Fibroblast of lung (primary cell): ENCODE results near the gene ETFB. TPM values are rescaled to one million over a fixed set of nuclear protein-coding genes. Genes with fewer than 3 reads are reported as not detected.

Experiments used
- DNase-seq, 2 donors: peaks; one replicate each; pipeline versions ENCODE4 v3.0.0 to v3.0.0-alpha.2; 2010; ENCODE audit warnings: low read depth in 2 of 2
- H2AFZ ChIP-seq: 2 replicates; pipeline ENCODE4 v1.5.1; 2012; ENCODE audit warnings: low read length, control low read depth, inconsistent platforms
- H3K27ac ChIP-seq: 2 replicates; pipeline ENCODE4 v1.5.1; 2011; ENCODE audit warnings: low read length, control low read depth; ENCODE audit not compliant: insufficient read depth
- H3K27me3 ChIP-seq: 2 replicates; pipeline ENCODE4 v1.5.1; 2011; ENCODE audit warnings: mild to moderate bottlenecking, low read length; ENCODE audit not compliant: control insufficient read depth, insufficient read depth
- H3K36me3 ChIP-seq: 2 replicates; pipeline ENCODE4 v1.5.1; 2011; ENCODE audit warnings: low read length; ENCODE audit not compliant: control insufficient read depth, insufficient read depth
- H3K4me1 ChIP-seq: 2 replicates; pipeline ENCODE4 v1.5.1; 2011; ENCODE audit warnings: low read length; ENCODE audit not compliant: control insufficient read depth, insufficient read depth; ENCODE audit errors: extremely low read depth
- H3K4me2 ChIP-seq: 2 replicates; pipeline ENCODE4 v1.5.1; 2011; ENCODE audit warnings: low read length, control low read depth; ENCODE audit not compliant: insufficient read depth; ENCODE audit errors: extremely low read depth
- H3K4me3 ChIP-seq, 4 experiments: fragments of 200-600 bp in 1 of 4; sonication (generic) in 1 of 4; replicated peaks in 1 of 4; 2 replicates each; pipeline ENCODE4 v1.5.1; 2011 to 2016; ENCODE audit warnings: low read length in 4 of 4, low read depth in 3 of 4, mild to moderate bottlenecking in 3 of 4, control low read depth in 2 of 4, inconsistent platforms in 1 of 4, mixed read lengths in 1 of 4; ENCODE audit not compliant: insufficient read depth in 1 of 4; ENCODE audit errors: control extremely low read depth in 1 of 4
- H3K79me2 ChIP-seq: 2 replicates; pipeline ENCODE4 v1.5.1; 2012; ENCODE audit warnings: mild to moderate bottlenecking, low read length, inconsistent platforms; ENCODE audit not compliant: control insufficient read depth, insufficient read depth
- H3K9ac ChIP-seq: 2 replicates; pipeline ENCODE4 v1.5.1; 2011; ENCODE audit warnings: mild to moderate bottlenecking, low read length, control low read depth; ENCODE audit not compliant: insufficient read depth
- H3K9me3 ChIP-seq: 2 replicates; pipeline ENCODE4 v1.5.1; 2012; ENCODE audit warnings: low read depth, low read length; ENCODE audit not compliant: control insufficient read depth, insufficient read depth
- H4K20me1 ChIP-seq: 2 replicates; pipeline ENCODE4 v1.5.1; 2011; ENCODE audit warnings: low read length; ENCODE audit not compliant: control insufficient read depth, insufficient read depth; ENCODE audit errors: extremely low read depth
- EZH2 ChIP-seq: IDR thresholded peaks from 2 replicates; pipeline ENCODE4 v1.5.1; 2012; ENCODE audit warnings: low read length, control low read depth, mild to moderate bottlenecking; ENCODE audit errors: missing control alignments
- polyA plus RNA-seq, 2 donors: library from polyadenylated mRNA; depleted of rRNA in 1 of 2; stranded (reverse) in 1 of 2; unstranded in 1 of 2; fragments of >200 nt; gene quantifications; 2 replicates each; pipeline ENCODE4 v1.2.1, GENCODE V29; 2011 to 2012; ENCODE audit warnings: missing spikeins in 1 of 2
- total RNA-seq: library from RNA; depleted of rRNA; stranded (reverse); fragments of >200 nt; gene quantifications from 2 replicates; pipeline ENCODE4 v1.2.1, GENCODE V29; 2014
- TF ChIP-seq, protein P1 (sequence below), 2 donors: IDR thresholded peaks in 1 of 2; conservative IDR thresholded peaks in 1 of 2; 1 replicate in 1 of 2; 2 replicates in 1 of 2; pipeline ENCODE4 v1.5.1; 2011 to 2012; ENCODE audit warnings: low read length in 2 of 2, control low read depth in 1 of 2, inconsistent platforms in 1 of 2, low read depth in 1 of 2, mild to moderate bottlenecking in 1 of 2

Gene ETFB
- total and polyA plus RNA-seq, 2 donors (not counting 1 experiment from before 2014, with no cell fraction given), result 84.4 to 123 TPM

DNA sequence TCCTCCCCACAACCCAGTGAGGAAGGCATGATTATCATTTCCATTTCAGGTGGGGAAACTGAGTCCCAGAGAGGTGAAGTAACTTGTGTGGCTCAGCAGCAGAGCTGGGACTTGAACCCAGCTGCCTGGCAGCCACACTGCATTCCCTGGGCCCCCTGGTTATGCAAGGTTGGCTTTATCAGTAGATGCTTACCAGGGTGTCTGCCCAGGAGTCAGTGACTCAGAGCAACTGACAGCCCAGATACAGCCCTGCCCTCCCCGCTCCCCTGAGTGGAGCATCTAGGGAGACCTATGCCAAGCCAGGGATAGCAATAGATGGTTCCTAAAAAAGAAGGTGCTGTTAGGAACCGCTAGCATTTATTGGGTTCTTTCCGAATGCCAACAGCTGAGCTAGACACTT lies 48.8 kb downstream of the ETFB start:
- Histone ChIP-seq H3K9me3 (no peaks in the 10 kb centered on the region), H3K36me3 (no peaks in the 10 kb centered on the region), H3K9ac (no peak overlapping the region), H2AFZ (no peak overlapping the region), H3K4me3 (no peak overlapping the region), H3K79me2 (no peaks in the 10 kb centered on the region), H3K4me2 (no peak overlapping the region), H3K4me1 (no peaks in the 10 kb centered on the region), H3K27me3 (no peaks in the 10 kb centered on the region), H3K27ac (no peak overlapping the region), H4K20me1 (no peaks in the 10 kb centered on the region)
- TF ChIP-seq, protein P1, sequence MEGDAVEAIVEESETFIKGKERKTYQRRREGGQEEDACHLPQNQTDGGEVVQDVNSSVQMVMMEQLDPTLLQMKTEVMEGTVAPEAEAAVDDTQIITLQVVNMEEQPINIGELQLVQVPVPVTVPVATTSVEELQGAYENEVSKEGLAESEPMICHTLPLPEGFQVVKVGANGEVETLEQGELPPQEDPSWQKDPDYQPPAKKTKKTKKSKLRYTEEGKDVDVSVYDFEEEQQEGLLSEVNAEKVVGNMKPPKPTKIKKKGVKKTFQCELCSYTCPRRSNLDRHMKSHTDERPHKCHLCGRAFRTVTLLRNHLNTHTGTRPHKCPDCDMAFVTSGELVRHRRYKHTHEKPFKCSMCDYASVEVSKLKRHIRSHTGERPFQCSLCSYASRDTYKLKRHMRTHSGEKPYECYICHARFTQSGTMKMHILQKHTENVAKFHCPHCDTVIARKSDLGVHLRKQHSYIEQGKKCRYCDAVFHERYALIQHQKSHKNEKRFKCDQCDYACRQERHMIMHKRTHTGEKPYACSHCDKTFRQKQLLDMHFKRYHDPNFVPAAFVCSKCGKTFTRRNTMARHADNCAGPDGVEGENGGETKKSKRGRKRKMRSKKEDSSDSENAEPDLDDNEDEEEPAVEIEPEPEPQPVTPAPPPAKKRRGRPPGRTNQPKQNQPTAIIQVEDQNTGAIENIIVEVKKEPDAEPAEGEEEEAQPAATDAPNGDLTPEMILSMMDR (conservative IDR thresholded peaks at IDR 0.05 in 1 of 2, IDR thresholded peaks at IDR 0.05 in 1 of 2; ENCODE audit: low read depth in 1 of 2, low read length in 2 of 2), result no peak
- no peak for TF ChIP-seq EZH2
- no peak for DNase-seq

DNA sequence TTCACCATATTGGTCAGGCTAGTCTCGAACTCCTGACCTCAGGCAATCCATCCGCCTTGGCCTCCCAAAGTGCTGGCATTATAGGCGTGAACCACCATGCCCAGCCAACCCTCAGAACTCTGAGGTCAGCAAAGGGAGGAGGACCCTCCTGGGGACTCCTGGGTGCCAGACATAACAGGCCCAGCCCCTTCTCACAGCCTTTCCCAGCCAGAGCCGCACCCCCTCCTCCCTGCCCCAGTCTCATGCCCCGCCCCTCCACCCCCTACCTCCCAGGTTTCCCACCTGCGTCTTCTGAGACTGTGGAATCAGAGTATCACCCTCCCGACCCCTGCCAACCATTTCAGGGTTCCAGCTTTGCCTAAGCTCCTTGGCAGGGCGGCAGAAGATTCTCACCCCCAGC lies 49.5 kb downstream of the ETFB start:
- H3K9ac ChIP-seq, result no peak overlapping the region
- H2AFZ ChIP-seq, result no peak overlapping the region
- no peak overlapping the region for H3K4me3 ChIP-seq
- H3K79me2 ChIP-seq, result no peaks in the 10 kb centered on the region
- no peak overlapping the region for H3K27ac ChIP-seq
- no peak for DNase-seq
- no peaks in the 10 kb centered on the region for H3K4me1 ChIP-seq
- H3K36me3 ChIP-seq, result no peaks in the 10 kb centered on the region
- H4K20me1 ChIP-seq, result no peaks in the 10 kb centered on the region
- H3K9me3 ChIP-seq, result no peaks in the 10 kb centered on the region
- H3K4me2 ChIP-seq, result no peak overlapping the region
- TF ChIP-seq, protein P1 (conservative IDR thresholded peaks at IDR 0.05 in 1 of 2, IDR thresholded peaks at IDR 0.05 in 1 of 2; ENCODE audit: low read depth in 1 of 2, low read length in 2 of 2), result no peak
- TF ChIP-seq EZH2, result no peak
- H3K27me3 ChIP-seq, result no peaks in the 10 kb centered on the region

DNA sequence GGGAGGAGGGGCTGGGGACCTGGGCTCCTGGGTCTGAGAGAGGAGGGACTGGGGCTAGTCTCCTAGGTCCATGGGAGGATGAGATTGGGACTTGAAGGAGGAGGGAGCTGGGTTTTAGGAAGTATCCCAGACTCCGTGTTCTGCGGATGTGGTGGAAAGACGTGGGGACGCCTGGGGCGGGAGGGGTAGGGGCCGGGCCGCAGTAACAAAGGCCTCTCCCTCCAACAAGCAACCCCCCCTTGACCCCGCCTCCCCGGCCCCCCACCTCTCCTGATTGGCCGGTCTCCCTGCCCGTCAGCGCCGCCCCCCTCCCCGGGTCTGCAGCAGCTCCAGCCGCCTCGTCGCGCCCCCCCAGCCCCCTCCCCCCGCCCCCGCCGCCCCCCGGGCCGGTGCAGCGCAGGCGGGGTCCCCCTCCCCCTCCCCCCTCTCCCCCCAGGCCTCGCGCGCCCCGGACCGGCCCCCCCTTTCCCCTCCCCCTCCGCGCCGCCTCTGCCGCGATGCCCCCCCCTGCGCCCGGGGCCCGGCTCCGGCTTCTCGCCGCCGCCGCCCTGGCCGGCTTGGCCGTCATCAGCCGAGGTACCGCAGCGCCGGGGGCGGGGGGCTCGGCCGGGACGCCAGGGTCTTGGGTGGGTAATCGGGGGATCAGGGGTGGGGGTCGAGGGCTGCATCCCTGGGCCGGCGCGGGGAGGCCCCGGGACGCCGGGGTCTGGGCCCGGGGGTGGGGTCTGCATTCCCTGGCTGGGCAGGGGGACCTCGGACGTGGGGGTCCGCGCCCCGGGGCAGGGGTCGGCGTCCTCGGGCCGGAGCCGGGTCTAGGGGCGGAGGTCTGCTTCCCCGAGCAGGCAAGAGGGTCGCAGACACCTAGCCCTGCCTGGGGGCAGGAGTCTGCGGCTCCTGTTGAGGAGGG lies 54.6 kb downstream of the ETFB start, which contains the start of gene IGLON5:
Gene IGLON5 (plus strand): TSS at position 294 of the 907 bp plus-strand sequence. CDS start 204 bp downstream, at position 498.
- Histone ChIP-seq H3K79me2 (no peaks in the 10 kb centered on the region), H3K27me3 (no peaks in the 10 kb centered on the region), H3K4me1 (no peaks in the 10 kb centered on the region), H2AFZ (no peak within 1 kb of the TSS), H3K27ac (no peak within 1 kb of the TSS), H3K9ac (no peak within 1 kb of the TSS), H3K4me3 (no peak within 1 kb of the TSS), H4K20me1 (no peaks in the 10 kb centered on the region), H3K36me3 (no peaks in the 10 kb centered on the region), H3K9me3 (no peaks in the 10 kb centered on the region), H3K4me2 (no peak within 1 kb of the TSS)
- TF ChIP-seq EZH2, result no peak
- TF ChIP-seq, protein P1 (conservative IDR thresholded peaks at IDR 0.05 in 1 of 2, IDR thresholded peaks at IDR 0.05 in 1 of 2; ENCODE audit: low read depth in 1 of 2, low read length in 2 of 2), result no peak
- DNase-seq, result no peak
